Fibroblast of villous mesenchyme (primary cell): ENCODE data around the gene PCP4. TPM values are rescaled to one million over a fixed set of nuclear protein-coding genes. Genes with fewer than 3 reads are reported as not detected.

ENCODE experiments used
- DNase-seq: peaks from one replicate; pipeline ENCODE4 v3.0.0-alpha.2; 2010; ENCODE audit warnings: low read depth
- H3K4me3 ChIP-seq: 2 replicates; pipeline ENCODE4 v1.5.1; 2011; ENCODE audit warnings: low read depth, mild to moderate bottlenecking, low read length
- total RNA-seq: library from RNA; depleted of rRNA; stranded (reverse); fragments of >200 nt; gene quantifications from 2 replicates; pipeline ENCODE4 v1.2.3, GENCODE V29; 2012
- TF ChIP-seq, protein P1 (sequence below): IDR thresholded peaks from 2 replicates; pipeline ENCODE4 v1.5.1; 2012; ENCODE audit warnings: low read depth, mild to moderate bottlenecking, low read length; ENCODE audit not compliant: insufficient read depth

The PCP4 gene
- total RNA-seq, 1 donor, result not detected

DNA sequence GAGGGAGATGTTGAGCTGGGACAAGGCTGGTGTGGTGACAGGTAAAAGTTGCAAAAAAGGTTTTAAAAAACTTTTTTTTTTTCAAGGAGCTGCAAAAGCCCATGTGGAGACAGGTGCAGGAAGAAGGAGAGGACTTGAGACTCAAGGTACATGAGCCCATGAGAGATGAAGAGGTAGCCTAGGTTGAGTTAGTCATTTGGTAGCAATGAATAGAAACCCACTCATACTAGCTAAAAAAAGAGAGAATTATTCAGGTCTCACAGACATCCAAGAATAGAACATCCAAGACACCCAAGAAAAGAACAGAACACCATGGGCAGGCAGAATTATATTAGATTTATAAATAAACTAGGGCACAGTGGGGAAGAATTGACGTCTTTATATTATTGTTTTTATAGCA lies 65.1 kb downstream of the PCP4 start:
- TF ChIP-seq, protein P1, sequence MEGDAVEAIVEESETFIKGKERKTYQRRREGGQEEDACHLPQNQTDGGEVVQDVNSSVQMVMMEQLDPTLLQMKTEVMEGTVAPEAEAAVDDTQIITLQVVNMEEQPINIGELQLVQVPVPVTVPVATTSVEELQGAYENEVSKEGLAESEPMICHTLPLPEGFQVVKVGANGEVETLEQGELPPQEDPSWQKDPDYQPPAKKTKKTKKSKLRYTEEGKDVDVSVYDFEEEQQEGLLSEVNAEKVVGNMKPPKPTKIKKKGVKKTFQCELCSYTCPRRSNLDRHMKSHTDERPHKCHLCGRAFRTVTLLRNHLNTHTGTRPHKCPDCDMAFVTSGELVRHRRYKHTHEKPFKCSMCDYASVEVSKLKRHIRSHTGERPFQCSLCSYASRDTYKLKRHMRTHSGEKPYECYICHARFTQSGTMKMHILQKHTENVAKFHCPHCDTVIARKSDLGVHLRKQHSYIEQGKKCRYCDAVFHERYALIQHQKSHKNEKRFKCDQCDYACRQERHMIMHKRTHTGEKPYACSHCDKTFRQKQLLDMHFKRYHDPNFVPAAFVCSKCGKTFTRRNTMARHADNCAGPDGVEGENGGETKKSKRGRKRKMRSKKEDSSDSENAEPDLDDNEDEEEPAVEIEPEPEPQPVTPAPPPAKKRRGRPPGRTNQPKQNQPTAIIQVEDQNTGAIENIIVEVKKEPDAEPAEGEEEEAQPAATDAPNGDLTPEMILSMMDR, result no peak
- no peak for DNase-seq
- H3K4me3 ChIP-seq, result no peak overlapping the region

DNA sequence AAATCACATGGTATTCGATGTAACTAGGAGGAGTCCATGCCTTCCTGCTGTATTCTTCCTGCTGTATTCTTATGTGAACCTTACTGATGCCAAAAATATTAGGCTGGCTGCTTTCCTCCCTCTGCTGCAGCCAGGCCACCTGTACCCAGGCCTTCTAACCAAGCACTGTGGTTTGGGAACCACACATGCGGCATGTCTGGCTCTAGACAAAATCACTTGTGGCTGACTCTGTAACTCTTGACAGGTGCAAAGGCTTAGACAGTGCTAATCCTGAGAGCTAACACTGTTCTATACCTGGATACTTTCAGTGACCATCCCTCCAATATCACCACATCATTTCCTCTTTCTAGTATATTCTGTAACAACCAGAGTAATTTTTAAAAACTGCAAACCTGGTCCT lies 67.7 kb downstream of the PCP4 start:
- TF ChIP-seq, protein P1, result no peak
- no peak for DNase-seq
- H3K4me3 ChIP-seq, result no peak overlapping the region

DNA sequence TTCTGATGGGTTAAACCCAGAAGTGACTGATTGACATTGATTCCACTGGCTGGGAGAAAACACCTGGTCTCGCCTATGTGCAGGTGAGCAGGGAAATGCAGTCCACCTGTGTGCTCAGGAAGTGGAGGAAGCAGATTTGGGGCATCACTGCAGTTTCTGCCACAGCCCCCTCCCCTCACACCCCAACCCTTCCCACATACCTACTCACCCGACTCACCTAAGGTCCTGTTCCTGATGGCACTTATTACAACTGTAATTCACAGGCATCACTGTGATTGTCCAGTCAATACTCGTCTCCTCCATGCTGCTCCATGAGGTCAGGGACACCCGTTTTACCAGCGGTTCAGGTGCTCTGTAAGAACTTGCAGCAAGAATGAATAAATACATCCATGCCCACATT lies 68.5 kb downstream of the PCP4 start:
- TF ChIP-seq, protein P1, result no peak
- H3K4me3 ChIP-seq, result no peak overlapping the region
- DNase-seq, result no peak

GRCh38 chr21:39938086-39938625 lies 70.9 kb downstream of the PCP4 start:
- no peak overlapping the region for H3K4me3 ChIP-seq
- TF ChIP-seq, protein P1, result no peak
- no peak for DNase-seq

DNA sequence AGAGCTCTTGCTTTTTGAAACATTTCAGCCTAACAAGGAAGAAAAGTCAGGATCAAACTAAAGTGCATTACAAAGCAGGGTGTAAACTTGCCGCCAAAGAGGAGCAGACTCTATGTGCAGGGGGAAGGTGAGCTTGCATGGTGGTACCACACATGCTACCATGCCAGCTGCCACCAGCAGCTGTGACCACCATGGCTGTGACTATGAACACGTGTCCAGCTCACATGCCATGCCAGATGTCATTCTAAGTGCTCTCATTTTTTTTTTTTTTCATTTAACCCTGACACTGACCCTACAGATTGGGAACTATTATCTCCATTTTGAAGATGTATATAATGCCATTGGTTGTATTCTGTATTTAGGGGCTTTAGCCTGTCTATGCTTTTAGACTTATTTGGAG lies 79.0 kb downstream of the PCP4 start:
- TF ChIP-seq, protein P1, result no peak
- H3K4me3 ChIP-seq, result no peak overlapping the region
- DNase-seq, result no peak

DNA sequence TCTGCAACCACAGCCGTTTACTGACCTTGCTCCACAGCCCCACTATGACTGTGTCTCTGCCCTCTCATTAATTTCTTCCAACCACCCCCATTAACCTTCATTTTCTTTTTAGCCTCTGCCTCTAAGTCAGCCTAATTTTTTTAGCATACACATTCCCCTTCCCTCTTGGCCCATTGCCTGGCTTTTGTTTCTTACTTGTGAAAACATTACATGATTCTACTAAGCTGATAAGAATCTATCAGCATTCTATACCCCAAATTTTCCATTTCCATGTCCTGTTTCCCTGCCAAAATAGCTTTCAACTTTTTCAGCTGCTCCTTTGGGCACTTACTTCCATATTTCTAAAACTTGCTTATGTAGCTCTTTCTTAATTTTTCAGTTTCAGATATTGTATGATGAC lies 79.8 kb downstream of the PCP4 start:
- TF ChIP-seq, protein P1, result no peak
- DNase-seq, result no peak
- H3K4me3 ChIP-seq, result no peak overlapping the region

DNA sequence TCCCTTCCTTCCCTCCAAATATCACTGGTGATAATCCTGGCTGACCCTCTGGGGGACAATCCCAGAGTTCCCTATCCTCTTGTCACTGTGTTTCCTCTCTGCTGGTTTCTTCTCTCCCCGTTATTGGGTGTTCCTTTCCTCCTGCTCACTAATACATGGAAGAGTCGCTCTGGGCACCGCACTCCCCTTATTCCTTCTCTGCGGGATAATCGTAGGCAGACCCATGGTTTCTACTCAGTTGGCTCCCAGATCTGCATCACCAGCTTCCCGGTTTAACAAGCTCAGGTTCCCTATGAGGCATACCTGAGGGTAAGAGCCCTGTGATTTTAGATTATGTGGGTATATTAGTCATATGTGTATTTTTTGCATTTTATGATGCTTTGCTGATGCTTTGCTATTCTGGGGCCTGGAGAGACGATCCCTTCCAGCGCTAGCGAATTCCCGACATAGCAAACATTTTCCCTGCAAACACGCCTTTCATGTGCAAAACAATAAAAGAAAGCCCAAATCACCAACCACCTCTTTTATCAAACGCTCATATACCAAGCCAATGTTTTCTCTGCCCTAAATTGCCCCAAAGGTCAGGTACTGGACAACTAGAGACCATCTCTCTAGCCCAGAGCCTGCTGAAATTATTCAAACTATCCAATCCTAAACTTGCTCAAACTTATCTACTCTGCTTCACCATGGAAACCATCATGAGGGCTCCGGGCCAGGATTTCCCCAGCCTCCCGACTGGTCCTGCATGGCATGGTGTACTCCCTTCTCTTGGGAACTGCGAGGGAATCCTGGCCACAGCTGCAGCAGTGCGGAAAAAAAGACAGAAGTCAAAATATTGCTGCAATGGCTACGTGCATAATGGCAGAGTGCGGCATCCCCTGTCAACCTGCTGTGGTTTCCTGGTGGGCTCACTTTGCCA lies 84.2 kb downstream of the PCP4 start:
- DNase-seq, result no peak
- no peak overlapping the region for H3K4me3 ChIP-seq
- TF ChIP-seq, protein P1, result no peak
